ENCODE measurements around the gene WDR47.
"Not testable (repeated sequence)": the region's sequence is repeated elsewhere in the genome, so short reads cannot be mapped to it uniquely, and the experiment has no call there.

WDR47 gene

DNA sequence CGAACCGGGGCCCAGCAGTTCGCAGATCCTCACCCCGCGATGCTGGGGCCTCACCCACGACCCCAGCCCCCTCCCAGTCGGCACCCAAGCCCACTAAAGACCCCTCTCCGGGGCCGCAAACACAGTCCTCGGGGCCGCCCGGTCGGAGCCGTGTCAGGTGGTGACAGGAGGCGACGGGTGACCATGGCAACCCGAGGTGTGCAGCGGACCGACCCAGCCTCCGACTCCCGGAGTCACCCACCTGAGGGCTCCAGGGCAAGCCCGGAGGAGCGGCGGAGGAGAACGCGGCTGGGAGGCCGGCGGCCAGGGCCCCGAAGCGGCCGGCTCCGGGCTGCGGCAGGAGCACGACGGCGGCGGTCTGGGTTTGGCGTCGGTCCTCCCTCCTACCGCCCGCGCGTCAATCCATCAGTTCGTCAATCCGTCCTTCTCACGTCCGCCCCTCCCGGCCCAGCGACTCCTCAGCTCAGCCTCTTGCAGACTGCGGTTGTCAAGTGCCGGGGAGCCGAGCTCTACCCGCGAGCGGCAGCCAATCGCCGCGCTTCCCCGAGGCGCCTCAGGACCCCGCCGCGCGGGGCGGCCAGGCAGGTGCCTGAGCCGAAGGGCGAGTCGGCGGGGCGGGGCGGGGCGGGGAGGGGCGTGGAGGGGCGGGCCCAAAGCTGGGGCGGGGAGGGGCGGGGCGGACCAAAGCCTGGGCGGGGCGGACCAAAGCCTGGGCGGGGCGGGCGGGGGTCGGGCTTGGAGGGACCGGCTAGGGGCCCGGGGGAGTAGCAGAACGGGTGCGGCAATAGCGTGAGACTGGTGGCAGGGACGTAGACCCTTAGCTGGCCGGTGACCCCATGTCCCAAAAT is at the start of gene WDR47:
TSS of gene WDR47 (minus strand) at position 482 of the 848 bp plus-strand sequence. CDS start 18,590 bp downstream, outside the sequence.
- peak; percentile 81 for DNase-seq

DNA sequence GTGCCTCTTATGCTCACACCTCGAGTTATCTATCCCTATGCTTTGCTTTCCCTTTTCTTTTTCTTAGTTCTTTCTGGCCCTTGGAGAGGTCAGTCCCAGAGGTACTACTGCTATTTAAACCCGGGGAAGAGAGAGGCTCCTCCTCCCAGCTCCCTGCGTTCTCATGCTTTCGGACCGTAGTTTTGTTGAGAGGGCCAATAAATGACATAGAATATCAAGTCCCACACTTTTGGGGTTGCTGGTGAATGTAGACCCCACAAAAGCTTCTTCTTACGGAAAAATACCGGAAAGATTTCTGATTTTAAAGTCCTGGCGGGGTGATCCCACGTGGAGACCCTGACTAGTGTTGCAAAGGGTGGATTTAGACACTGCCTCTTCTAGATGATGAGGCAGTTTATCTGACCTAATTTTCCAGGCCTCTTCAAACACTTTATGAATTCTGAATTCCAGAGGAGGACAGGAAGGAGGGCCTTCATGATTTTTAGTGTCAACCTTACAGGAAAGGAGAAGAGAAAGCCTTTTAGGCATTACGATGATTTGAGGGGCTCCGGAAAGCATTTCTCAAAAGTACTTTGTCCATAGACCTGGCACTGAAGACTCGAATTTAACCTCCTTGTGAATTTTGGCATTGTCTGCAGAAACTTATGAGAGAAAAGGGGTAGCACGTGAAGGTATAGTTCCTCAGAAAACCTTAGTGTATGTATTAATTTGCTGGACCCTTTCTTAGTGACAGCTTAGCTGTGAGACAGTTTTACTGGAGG is 49.4 kb upstream of the WDR47 start:
- no peak for DNase-seq

DNA sequence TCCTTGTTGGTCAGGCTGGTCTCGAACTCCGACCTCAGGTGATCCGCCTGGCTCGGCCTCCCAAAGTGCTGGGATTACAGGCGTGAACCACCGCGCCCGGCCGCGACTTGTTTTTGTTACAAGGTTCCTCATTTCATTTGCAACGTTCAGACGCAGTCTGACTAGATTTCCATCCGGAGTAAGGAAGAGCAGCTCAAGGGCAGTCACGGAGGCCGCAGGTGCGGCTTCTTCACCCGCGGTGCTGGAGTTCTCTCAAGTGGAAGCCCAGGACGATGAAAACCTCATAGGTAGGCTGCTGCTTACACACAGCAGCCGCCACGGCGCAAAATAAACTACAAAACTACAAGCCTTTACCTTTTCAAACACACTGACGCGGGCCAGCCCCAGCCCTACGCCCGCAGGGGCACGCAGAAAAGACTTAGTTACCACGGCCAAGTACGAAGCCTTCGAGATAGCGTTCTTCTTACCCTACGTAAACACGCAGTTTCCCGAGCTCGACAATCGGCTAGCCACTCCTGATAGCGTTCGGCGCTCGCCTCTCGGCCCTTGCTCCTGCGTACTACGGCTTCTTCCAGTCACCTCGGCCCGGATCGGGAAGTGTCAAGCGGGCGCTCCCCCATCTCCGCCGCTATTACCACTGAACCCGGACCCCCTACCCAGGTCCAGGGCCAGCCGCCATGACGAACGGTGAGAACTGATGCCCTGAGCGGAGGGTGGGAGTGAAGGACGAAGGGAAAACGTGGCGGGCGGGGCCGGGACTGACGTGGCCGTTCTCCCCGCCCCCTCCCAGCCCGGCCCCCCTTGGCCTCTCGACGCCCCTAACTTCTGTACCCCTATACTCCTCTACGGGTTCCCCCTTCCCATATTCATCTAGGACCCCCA is 48.5 kb upstream of the WDR47 start, which contains the start of gene TMEM167B:
TSS of gene TMEM167B (plus strand) at position 569 of the 882 bp plus-strand sequence. CDS start at position 678, 109 bp downstream.
- DNase-seq = peak; percentile 72

GRCh38 chr1:109089242-109090015 is 47.5 kb upstream of the WDR47 start:
- peak; percentile 76 for DNase-seq

DNA sequence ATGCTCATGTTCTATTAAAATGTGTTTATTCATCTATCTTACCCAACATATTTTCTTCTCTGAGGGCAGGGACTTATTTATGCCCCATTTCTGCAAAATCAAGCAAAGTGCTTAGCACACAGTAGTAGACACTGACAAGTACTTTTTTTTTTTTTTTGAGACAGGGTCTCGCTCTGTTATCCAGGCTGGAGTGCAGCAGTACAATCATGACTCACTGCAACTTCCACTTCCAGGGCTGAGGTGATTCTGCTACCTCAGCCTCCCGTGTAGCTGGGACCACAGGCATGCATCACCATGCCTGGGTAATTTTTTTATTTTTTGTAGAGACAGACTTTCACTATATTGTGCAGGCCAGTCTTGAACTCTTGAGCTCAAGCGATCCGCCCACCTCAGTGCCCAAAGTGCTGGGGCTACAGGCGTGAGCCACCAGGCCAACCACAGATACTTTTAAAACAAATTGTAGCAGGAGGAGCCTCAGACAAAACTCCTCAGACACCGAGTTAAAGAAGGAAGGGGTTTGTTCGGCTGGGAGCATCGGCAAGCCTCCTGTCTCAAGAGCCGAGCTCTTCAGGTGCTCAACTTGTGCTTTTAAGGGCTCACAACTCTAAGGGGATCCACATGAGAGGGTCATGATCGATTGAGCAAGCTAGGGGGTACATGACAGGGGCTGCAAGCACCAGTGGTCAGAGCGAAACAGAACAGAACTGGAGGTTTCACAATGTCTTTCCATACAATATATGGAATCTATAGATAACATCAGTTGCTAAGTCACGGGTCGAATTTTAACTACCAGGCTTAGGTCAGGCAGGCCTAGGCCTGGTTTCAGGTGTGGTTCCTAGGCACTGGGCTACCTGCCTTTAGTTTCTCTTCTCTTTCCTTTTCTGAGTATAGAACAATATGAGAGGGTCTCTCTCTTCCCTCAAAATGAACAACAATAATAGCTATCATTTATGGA is 42.9 kb upstream of the WDR47 start:
- no peak for DNase-seq

DNA sequence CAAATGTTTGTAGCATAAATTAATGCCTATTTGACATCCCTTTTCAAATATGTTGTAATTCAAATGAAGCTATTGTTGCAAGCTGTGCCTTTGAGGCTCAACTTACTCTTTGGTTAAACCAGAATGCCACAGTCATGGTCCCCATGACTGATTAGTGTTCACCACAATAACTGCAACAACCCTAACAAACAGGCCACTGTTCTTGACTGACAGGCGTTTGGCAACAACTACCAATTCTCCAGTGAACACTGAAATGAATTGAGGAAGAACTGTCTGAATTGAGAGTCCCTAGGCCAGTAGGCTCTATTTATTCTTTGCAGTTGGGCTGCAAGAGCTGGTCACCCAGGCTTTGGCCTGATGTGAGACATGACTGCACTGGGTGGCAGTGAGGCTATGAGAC is 42.0 kb upstream of the WDR47 start:
- no peak for DNase-seq

DNA sequence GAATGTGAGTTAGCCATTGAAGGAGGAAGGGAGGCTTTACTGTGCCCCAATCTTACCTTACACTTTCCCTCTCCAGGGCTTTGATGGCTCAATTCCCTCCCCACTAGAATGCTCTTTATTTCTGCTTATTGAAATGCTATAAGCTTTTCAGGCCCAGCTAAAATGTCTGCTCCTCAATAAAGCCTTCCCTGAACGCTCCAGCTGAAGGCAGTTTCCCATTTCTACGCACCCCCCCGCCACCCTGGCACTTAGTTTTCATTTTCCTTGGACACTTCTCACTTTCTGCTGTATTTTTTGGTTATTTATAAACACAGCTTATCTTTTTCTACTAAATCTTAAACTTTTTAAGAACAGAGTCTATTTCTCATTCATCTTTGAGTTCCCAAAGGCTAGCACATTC is 41.6 kb upstream of the WDR47 start:
- DNase-seq = no peak

DNA sequence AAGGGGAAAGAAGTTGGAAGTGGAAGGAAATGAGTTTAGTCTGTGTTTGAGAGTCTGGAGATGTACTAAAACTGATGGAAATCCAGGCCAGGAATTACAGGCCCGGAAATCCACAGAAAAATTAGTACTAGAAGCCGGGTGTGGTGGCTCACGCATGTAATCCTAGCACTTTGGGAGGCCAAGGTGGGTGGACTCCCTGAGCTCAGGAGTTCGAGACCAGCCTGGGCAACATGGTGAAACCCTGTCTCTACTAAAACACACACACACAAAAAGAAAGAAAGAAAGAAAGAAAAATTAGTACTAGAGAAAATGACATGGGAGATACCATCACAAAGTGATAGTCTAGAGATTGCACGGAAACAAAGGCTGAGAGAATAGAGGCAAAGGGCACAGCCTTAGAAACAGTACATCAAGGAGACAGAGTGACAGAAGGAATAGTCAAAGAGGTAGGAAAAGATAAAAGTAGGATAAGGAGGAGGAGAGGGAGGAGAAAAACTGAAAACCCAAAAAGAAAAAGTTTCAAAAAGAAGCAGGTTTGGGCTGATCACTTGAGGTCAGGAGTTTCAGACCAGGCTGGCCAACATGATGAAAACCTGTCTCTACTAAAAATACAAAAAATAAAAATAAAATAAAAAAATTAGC is 38.7 kb upstream of the WDR47 start:
- DNase-seq = no peak

- DNase-seq = no peak
Observed at GRCh38 chr1:109079240-109079622, 37.3 kb upstream of the WDR47 start.

DNA sequence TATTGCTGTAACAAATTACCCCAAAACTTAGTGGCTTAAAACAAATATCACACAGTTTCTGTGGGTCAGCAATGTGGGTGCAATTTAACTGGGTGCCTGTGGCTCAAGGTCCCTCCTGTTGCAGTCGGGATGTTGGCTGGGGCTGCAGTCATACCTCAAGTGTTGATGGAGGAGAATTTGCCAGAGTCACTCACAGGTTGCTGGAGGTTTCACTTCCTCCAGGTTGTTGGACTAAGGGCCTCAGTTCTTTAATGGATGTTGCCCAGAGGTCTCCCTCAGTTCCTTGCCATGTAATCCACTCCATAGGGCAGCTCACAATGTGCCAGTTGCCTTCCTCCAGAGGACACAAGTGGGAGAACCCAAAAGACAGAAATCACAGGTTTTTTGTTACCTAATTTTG is 36.4 kb upstream of the WDR47 start:
- DNase-seq = no peak

DNA sequence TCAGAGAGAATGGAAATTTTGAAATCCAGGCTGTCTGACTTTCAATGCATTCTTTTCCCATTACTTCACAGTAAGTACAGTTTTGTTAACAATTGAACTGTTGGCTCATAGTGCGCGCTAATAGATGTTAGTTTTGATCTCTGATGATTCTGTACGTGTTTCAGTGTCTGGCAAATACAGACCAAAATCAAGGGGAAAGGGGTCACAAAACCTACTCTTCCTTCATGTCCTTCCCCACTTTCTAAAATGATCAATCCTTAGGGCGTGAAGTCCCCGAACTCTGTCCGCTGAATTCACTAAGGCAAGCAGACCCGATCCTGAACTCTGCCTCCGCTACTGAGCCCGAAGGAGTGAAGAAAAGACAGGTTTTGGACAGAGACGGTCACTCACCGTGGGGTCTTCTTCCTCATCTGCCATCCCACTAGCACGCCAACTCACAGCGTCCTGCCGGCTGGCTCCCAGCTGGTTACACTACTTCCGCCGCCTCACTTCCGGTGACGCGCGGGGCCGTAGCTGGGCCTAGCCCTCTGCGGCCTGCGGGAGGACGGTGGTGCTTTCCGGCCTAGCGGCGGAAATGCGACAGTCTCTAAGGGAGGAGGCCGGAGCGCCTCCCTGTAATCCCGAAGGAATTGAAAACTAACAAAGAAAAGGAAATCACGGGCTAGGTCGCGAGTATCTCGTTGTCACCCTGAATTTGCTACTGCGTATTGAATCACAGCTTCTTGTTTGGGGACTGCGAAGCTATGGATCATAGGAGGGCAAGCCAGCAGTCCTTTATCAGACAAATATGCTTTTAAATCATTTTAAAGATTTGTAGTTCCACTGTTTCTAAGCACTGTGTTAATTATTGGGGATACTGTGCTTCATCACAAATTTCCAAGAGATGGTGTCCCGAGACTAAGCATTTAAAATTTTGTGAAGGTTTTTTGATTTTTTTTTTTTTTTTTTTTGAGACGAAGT is 33.9 kb upstream of the WDR47 start, which contains the start of gene TAF13:
TSS of gene TAF13 (minus strand) at position 473 of the 960 bp plus-strand sequence. CDS start at position 417, 56 bp downstream.
- peak; percentile 91 for DNase-seq

DNA sequence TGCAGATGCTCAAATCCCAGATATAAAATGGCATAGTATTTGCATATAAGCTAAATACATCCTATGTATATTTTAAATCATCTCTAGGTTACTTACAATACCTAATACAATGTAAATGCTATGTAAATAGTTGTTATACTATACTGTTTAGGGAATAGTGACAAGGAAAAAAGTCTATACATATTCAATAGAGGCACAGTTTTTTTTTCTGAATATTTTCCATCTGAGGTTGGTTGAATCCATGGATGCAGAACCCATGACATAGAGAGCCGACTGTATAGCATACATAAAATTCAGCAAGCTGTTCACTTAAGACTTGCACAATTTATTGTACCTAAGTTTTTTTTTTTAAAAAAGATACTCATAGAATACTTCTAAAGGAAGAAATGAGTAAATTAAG is 27.4 kb upstream of the WDR47 start:
- DNase-seq = no peak

- no peak for DNase-seq
Observed at GRCh38 chr1:109067883-109068282, 26.0 kb upstream of the WDR47 start.

GRCh38 chr1:109065137-109065536 is 23.2 kb upstream of the WDR47 start:
- DNase-seq = no peak

- no peak for DNase-seq
Observed at GRCh38 chr1:109061183-109061582, 19.3 kb upstream of the WDR47 start.

GRCh38 chr1:109060707-109061106 is 18.8 kb upstream of the WDR47 start:
- no peak for DNase-seq

DNA sequence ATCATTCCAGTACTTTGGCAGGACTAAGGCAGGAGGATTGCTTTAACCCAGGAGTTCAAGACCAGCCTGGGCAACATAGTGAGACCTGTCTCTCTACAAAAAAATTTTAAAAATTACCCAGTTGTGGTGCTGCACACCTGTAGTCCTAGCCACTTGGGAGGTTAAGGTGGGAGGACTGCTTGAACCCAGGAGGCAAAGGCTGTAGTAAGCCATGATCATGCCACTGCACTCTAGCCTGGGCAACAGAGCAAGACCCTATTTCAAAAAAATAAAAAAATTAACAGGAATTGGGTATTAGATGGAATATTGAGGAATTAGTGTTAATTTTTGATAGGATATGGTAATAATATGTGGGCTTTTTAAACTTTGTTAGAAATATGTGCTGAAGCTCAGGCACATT is 17.1 kb upstream of the WDR47 start:
- no peak for DNase-seq

GRCh38 chr1:109056064-109056463 is 14.2 kb upstream of the WDR47 start:
- DNase-seq = no peak

- DNase-seq = not testable (repeated sequence)
Observed at GRCh38 chr1:109052145-109052544, 10.2 kb upstream of the WDR47 start.
